NK-92 (cell line): ENCODE data around the gene CCDC188.
"Not testable (repeated sequence)": the region's sequence is repeated elsewhere in the genome, so short reads cannot be mapped to it uniquely, and the experiment has no call there.

Experiments
- DNase-seq: peaks from one replicate; lab custom pipeline; 2025; ENCODE audit not compliant: unreplicated experiment; lab: John Stamatoyannopoulos, UW

CCDC188 gene

GRCh38 chr22:20171288-20172140, 20.7 kb upstream of the CCDC188 start:
- DNase-seq: no peak

GRCh38 chr22:20170170-20170569, 19.3 kb upstream of the CCDC188 start:
- no peak for DNase-seq

GRCh38 chr22:20169253-20169822, 18.5 kb upstream of the CCDC188 start:
- DNase-seq: no peak

GRCh38 chr22:20167643-20168322, 16.9 kb upstream of the CCDC188 start:
- no peak for DNase-seq

- DNase-seq: no peak
These were observed 15.8 kb upstream of the CCDC188 start for GRCh38 chr22:20166703-20167102.

GRCh38 chr22:20165913-20166312, 15.1 kb upstream of the CCDC188 start:
- no peak for DNase-seq

- DNase-seq: no peak
These were observed 14.6 kb upstream of the CCDC188 start for GRCh38 chr22:20165421-20165820.

GRCh38 chr22:20164863-20165262, 14.0 kb upstream of the CCDC188 start:
- DNase-seq: no peak

GRCh38 chr22:20160041-20160440, 9.2 kb upstream of the CCDC188 start:
- no peak for DNase-seq

GRCh38 chr22:20159531-20159930, 8.7 kb upstream of the CCDC188 start:
- DNase-seq: not testable (repeated sequence)

GRCh38 chr22:20159076-20159475, 8.2 kb upstream of the CCDC188 start:
- DNase-seq: no peak

GRCh38 chr22:20158391-20159036, 7.7 kb upstream of the CCDC188 start:
- DNase-seq: no peak

- no peak for DNase-seq
These were observed 6.8 kb upstream of the CCDC188 start for GRCh38 chr22:20157430-20158183.

GRCh38 chr22:20156611-20157429, 6.0 kb upstream of the CCDC188 start:
- peak; percentile 23 for DNase-seq

GRCh38 chr22:20156042-20156389, 5.2 kb upstream of the CCDC188 start:
- DNase-seq: no peak

GRCh38 chr22:20155330-20156041, 4.6 kb upstream of the CCDC188 start:
- DNase-seq: no peak

- DNase-seq: no peak
These were observed 3.8 kb upstream of the CCDC188 start for GRCh38 chr22:20154602-20155187.

GRCh38 chr22:20153945-20154344, 3.1 kb upstream of the CCDC188 start:
- no peak for DNase-seq

- no peak for DNase-seq
These were observed 1.6 kb upstream of the CCDC188 start for GRCh38 chr22:20152464-20152890.
